Endothelial cell of umbilical vein (primary cell): Measurements from ENCODE around the gene MARCHF7. TPM values are rescaled to one million over a fixed set of nuclear protein-coding genes. Genes with fewer than 3 reads are reported as not detected.
A peak's percentile ranks its signal among the peaks of the same experiment; 100 is the strongest.

Experiments used
- BruUV-seq: library from RNA; stranded (reverse); fragments of 400-500 nt; replicated peaks from 2 replicates; lab custom pipeline; 2021; lab: Mats Ljungman, UMichigan
- CTCF ChIA-PET: fragments of 300-600, 350-600 bp; sonication (Branson Sonifier 250); formaldehyde crosslinking; loops from one replicate; lab custom pipeline; 2021; ENCODE audit warnings: antibody characterized with exemption, inconsistent platforms; lab: Charles Lee
- POLR2A ChIA-PET: fragments of 300-600, 350-600 bp; sonication (Branson Sonifier 250); formaldehyde crosslinking; loops from one replicate; lab custom pipeline; 2021; ENCODE audit warnings: antibody characterized with exemption, inconsistent platforms; lab: Charles Lee
- DNase-seq: peaks from one replicate; pipeline ENCODE4 v3.0.0-alpha.2; 2011; ENCODE audit warnings: low read depth, low spot score
- FAIRE-seq: peaks from 2 replicates; lab custom pipeline; 2011; peaks lifted over from hg19 to GRCh38; lab: Jason Lieb, UNC
- H2AFZ ChIP-seq: 2 replicates; pipeline ENCODE4 v1.6.0; 2012; ENCODE audit warnings: low read depth, low read length, control low read depth, inconsistent platforms
- H3K27ac ChIP-seq: 2 replicates; pipeline ENCODE4 v1.5.1; 2011; ENCODE audit warnings: low read depth, mild to moderate bottlenecking, control low read depth, low read length, moderate library complexity; ENCODE audit not compliant: insufficient read depth
- H3K27me3 ChIP-seq, 2 experiments: 2 replicates each; pipeline versions ENCODE4 v1.6.0 to v1.6.1; 2011; ENCODE audit warnings: low read length in 2 of 2, mixed read lengths in 1 of 2; ENCODE audit not compliant: control insufficient read depth in 2 of 2, insufficient read depth in 2 of 2
- H3K36me3 ChIP-seq, 2 experiments: 2 replicates in 1 of 2; 3 replicates in 1 of 2; pipeline ENCODE4 v1.5.1; 2011; ENCODE audit warnings: low read length in 2 of 2, mild to moderate bottlenecking in 1 of 2, moderate library complexity in 1 of 2; ENCODE audit not compliant: control insufficient read depth in 2 of 2, insufficient read depth in 2 of 2; ENCODE audit errors: extremely low read depth in 1 of 2
- H3K4me1 ChIP-seq: 3 replicates; pipeline ENCODE4 v1.5.1; 2011; ENCODE audit warnings: mild to moderate bottlenecking, low read length; ENCODE audit not compliant: control insufficient read depth, insufficient read depth; ENCODE audit errors: extremely low read depth
- H3K4me2 ChIP-seq: 2 replicates; pipeline ENCODE4 v1.6.1; 2011; ENCODE audit warnings: low read length, control low read depth, mixed read lengths; ENCODE audit not compliant: insufficient read depth
- H3K4me3 ChIP-seq, 3 experiments: fragments of 200-600 bp in 1 of 3; sonication (generic), shearing (Covaris generic) in 1 of 3; replicated peaks in 1 of 3; 2 replicates each; pipeline ENCODE4 v1.5.1; 2011 to 2016; ENCODE audit warnings: control low read depth in 3 of 3, low read length in 3 of 3, mild to moderate bottlenecking in 2 of 3, inconsistent platforms in 1 of 3, low read depth in 1 of 3, moderate library complexity in 1 of 3; ENCODE audit not compliant: insufficient read depth in 1 of 3
- H3K79me2 ChIP-seq: 2 replicates; pipeline ENCODE4 v1.6.0; 2012; ENCODE audit warnings: low read length, inconsistent platforms; ENCODE audit not compliant: control insufficient read depth, insufficient read depth
- H3K9ac ChIP-seq: replicated peaks from 2 replicates; pipeline ENCODE3; 2011; ENCODE audit warnings: low read length, control low read depth; ENCODE audit not compliant: insufficient read depth; ENCODE audit errors: extremely low read depth
- H3K9me1 ChIP-seq: replicated peaks from 3 replicates; pipeline ENCODE4 v1.6.0; 2011; ENCODE audit warnings: mild to moderate bottlenecking, low read length; ENCODE audit not compliant: control insufficient read depth, insufficient read depth; ENCODE audit errors: extremely low read depth
- H3K9me3 ChIP-seq: replicated peaks from 2 replicates; pipeline ENCODE4 v1.5.1; 2012; ENCODE audit warnings: low read length, inconsistent platforms; ENCODE audit not compliant: control insufficient read depth, insufficient read depth
- H4K20me1 ChIP-seq: replicated peaks from 2 replicates; pipeline ENCODE3; 2011; ENCODE audit warnings: mild to moderate bottlenecking, low read length; ENCODE audit not compliant: control insufficient read depth, insufficient read depth; ENCODE audit errors: extremely low read depth
- EZH2 ChIP-seq: IDR thresholded peaks from 2 replicates; pipeline ENCODE4 v1.6.1; 2012; ENCODE audit warnings: borderline replicate concordance, low read depth, mild to moderate bottlenecking, moderate library complexity, low read length, inconsistent platforms; ENCODE audit not compliant: severe bottlenecking
- FOS ChIP-seq: IDR thresholded peaks from 2 replicates; pipeline ENCODE4 v1.6.1; 2011; ENCODE audit warnings: mild to moderate bottlenecking, low read length, moderate library complexity, borderline replicate concordance; ENCODE audit not compliant: insufficient read depth
- JUN ChIP-seq: IDR thresholded peaks from 2 replicates; pipeline ENCODE4 v1.6.1; 2011; ENCODE audit warnings: borderline replicate concordance, low read depth; ENCODE audit not compliant: insufficient read length, insufficient read depth
- MYC ChIP-seq: IDR thresholded peaks from one replicate; pipeline ENCODE4 v1.6.1; 2011; ENCODE audit warnings: mild to moderate bottlenecking, low read depth, low read length
- POLR2A ChIP-seq: IDR thresholded peaks from 2 replicates; pipeline ENCODE4 v1.6.1; 2012; ENCODE audit warnings: low read depth, mild to moderate bottlenecking, control low read depth, low read length
- POLR2AphosphoS5 ChIP-seq: IDR thresholded peaks from 2 replicates; pipeline ENCODE4 v1.6.1; 2012; ENCODE audit warnings: low read depth, mild to moderate bottlenecking, control low read depth, low read length, moderate library complexity; ENCODE audit not compliant: insufficient read depth
- dilution Hi-C: fragments of 300-500 bp; cut with MboI; formaldehyde crosslinking; loops from one replicate; pipeline ENCODE4 v1.15.0; 2019; ENCODE audit warnings: low sequenced_read_pairs; ENCODE audit not compliant: extremely low pct_ligation_motif_present
- intact Hi-C: fragments of 100-400 bp; cut with micrococcal nuclease; formaldehyde crosslinking; loops from one replicate; pipeline ENCODE4 v1.10.0; 2022
- polyA plus RNA-seq, 4 experiments: library from polyadenylated mRNA; depleted of rRNA in 3 of 4; stranded (reverse) in 3 of 4; unstranded in 1 of 4; fragments of >200 nt; gene quantifications; 2 replicates each; pipeline versions ENCODE4 v1.2.1 to v1.2.3, GENCODE V29; 2011 to 2012; ENCODE audit warnings: missing spikeins in 1 of 4
- total RNA-seq: library from RNA; stranded (reverse); gene quantifications from 2 replicates; pipeline ENCODE4 v1.2.3, GENCODE V29; 2021
- TF ChIP-seq, protein P1 (sequence below), 2 donors: IDR thresholded peaks; 1 replicate in 1 of 2; 2 replicates in 1 of 2; pipeline ENCODE4 v1.5.1; 2011; ENCODE audit warnings: low read length in 2 of 2, mild to moderate bottlenecking in 2 of 2, moderate library complexity in 2 of 2, control low read depth in 1 of 2, inconsistent platforms in 1 of 2, low read depth in 1 of 2; ENCODE audit not compliant: insufficient read depth in 1 of 2; ENCODE audit errors: extremely low read depth in 1 of 2

Gene MARCHF7
- total and polyA plus RNA-seq, 2 donors (not counting 3 experiments of a cell fraction or from before 2014, with no cell fraction given), result 21.2 to 82.0 TPM

GRCh38 chr2:159759577-159759976, 47.3 kb downstream of the MARCHF7 start:
- TF ChIP-seq POLR2A (no peak), JUN (no peak), POLR2AphosphoS5 (no peak), EZH2 (no peak), FOS (no peak), MYC (no peak)
- TF ChIP-seq, protein P1, sequence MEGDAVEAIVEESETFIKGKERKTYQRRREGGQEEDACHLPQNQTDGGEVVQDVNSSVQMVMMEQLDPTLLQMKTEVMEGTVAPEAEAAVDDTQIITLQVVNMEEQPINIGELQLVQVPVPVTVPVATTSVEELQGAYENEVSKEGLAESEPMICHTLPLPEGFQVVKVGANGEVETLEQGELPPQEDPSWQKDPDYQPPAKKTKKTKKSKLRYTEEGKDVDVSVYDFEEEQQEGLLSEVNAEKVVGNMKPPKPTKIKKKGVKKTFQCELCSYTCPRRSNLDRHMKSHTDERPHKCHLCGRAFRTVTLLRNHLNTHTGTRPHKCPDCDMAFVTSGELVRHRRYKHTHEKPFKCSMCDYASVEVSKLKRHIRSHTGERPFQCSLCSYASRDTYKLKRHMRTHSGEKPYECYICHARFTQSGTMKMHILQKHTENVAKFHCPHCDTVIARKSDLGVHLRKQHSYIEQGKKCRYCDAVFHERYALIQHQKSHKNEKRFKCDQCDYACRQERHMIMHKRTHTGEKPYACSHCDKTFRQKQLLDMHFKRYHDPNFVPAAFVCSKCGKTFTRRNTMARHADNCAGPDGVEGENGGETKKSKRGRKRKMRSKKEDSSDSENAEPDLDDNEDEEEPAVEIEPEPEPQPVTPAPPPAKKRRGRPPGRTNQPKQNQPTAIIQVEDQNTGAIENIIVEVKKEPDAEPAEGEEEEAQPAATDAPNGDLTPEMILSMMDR (IDR thresholded peaks at IDR 0.05; ENCODE audit: extremely low read depth in 1 of 2, insufficient read depth in 1 of 2, low read depth in 1 of 2, low read length in 2 of 2), result no peak
- BruUV-seq, result TSS peak; percentile 10
- Histone ChIP-seq H3K4me2 (no peak overlapping the region), H3K79me2 (peaks cover 67% of the 10 kb centered on the region), H3K4me1 (peaks cover 14% of the 10 kb centered on the region), H3K27me3 (no peaks in the 10 kb centered on the region), H3K27ac (no peak overlapping the region), H3K9me1 (no peaks in the 10 kb centered on the region), H4K20me1 (peaks cover 3% of the 10 kb centered on the region), H2AFZ (no peak overlapping the region), H3K36me3 (peaks cover 7 to 35% of the 10 kb centered on the region in 2 experiments), H3K9me3 (no peaks in the 10 kb centered on the region), H3K9ac (no peak overlapping the region), H3K4me3 (no peak overlapping the region)
- intact Hi-C loops, result no loop called here
- DNase-seq (no peak), FAIRE-seq (no peak)
- dilution Hi-C loops, result no loop called here
- CTCF ChIA-PET, result interaction anchor here (0.6 to 1.8 kb wide), 4 partner anchors 10 to 208 kb away, joined by 4 to 6 read pairs (median 5); no protein-coding TSS in a partner anchor
- POLR2A ChIA-PET, result interaction anchor here (0.5 kb wide), 1 partner anchor 407 kb away, joined by 4 read pairs; no protein-coding TSS in a partner anchor
